ENCODE data around the gene PREPL. TPM values are rescaled to one million over a fixed set of nuclear protein-coding genes. Genes with fewer than 3 reads are reported as not detected.

Gene PREPL
- total and polyA plus RNA-seq, 9 of the 15 experiments (the other 6 are each of a cell fraction or from before 2014, with no cell fraction given), result 11.6 to 58.9 (median 27.2) TPM

DNA sequence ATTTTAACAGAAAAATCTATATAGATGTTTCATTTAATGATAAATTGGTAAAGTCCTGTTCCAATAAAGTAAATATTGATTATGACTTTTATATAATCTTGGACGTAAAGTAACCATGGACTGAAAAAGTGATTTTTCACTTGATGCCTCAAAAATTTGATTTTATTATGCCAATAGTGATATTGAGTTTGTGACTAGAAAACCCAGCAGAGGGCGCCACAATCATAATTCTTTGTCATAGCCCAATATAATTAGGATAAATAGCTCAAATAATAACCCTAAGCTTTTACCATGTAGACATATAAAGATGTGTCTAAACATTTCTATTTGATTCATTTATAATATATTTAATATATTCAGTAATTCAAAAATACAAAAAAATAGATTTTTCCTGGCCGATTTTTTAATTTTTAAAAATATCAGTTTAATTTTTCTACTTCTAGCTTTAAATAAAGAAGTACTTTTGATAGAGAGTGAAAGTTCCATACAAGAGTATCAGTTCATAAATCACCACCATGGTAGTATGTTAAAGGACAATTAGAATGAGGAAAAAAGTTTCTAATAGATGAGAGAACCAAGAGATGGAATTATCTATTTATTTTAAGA lies 31.1 kb upstream of the PREPL start:
- no peak overlapping the region for H3K4me3 ChIP-seq
- no peaks in the 10 kb centered on the region for H3K79me2 ChIP-seq (ENCODE audit: control insufficient read depth, insufficient read depth, low read length)
- H3K4me1 ChIP-seq (replicated peaks in 1 of 2; ENCODE audit: control insufficient read depth in 2 of 2, insufficient read depth in 2 of 2, low read length in 2 of 2), result no peaks in the 10 kb centered on the region; a peak in 1 of 5 replicates
- intact Hi-C loops (cut with micrococcal nuclease) (loop anchor here (1.0 to 5.0 kb wide), 4 partner anchors 86 to 564 kb away; no protein-coding TSS in a partner anchor), in situ Hi-C loops (cut with MboI) (no loop called here)
- H3K4me2 ChIP-seq (ENCODE audit: insufficient read depth, low read length), result no peak overlapping the region
- POLR2A ChIA-PET, result interaction anchor here (1.0 to 1.5 kb wide), 2 partner anchors 12 to 31 kb away, joined by 4 read pairs; partner anchors contain the start of genes CAMKMT and PREPL
- H4K20me1 ChIP-seq (replicated peaks; ENCODE audit: control insufficient read depth, insufficient read depth, low read length), result no peaks in the 10 kb centered on the region
- H3K9me1 ChIP-seq (ENCODE audit: control insufficient read depth, insufficient read depth, low read length), result no peaks in the 10 kb centered on the region
- H3K27me3 ChIP-seq (ENCODE audit: control insufficient read depth in 2 of 2, insufficient read depth in 2 of 2, low read length in 2 of 2), result no peaks in the 10 kb centered on the region
- no TSS peak for BruUV-seq (replicated peaks)
- H3K9me3 ChIP-seq (replicated peaks; ENCODE audit: control insufficient read depth, insufficient read depth, low read depth, low read length), result no peaks in the 10 kb centered on the region
- no peak overlapping the region for H3K9ac ChIP-seq (ENCODE audit: insufficient read depth in 1 of 2, low read depth in 2 of 2, low read length in 2 of 2)
- CTCF ChIA-PET (ENCODE audit: low intra/inter-chr PET ratio), result interaction anchor here (0.7 to 2.6 kb wide), 2 partner anchors 87 to 563 kb away, joined by 3 to 18 read pairs; no protein-coding TSS in a partner anchor
- no peak overlapping the region for H2AFZ ChIP-seq (ENCODE audit: low read depth, low read length)
- whole genome bisulfite sequencing (ENCODE audit: insufficient coverage, low coverage, missing lambda C conversion rate), result 22% methylated on average over 3 of the region's 3 CpGs
- FAIRE-seq (no peak), DNase-seq (ENCODE audit: extremely low read depth in 1 of 4, low spot score in 3 of 4) (peak in 3 of 4 experiments; percentile 8 to 57 (median 13)), ATAC-seq (no peak)
- no peaks in the 10 kb centered on the region for H3K36me3 ChIP-seq (ENCODE audit: control insufficient read depth, insufficient read depth, low read length)
- no peak overlapping the region for H3K27ac ChIP-seq (ENCODE audit: extremely low read depth, low read depth, low read length)
- TF ChIP-seq RAD21 (CRISPR knock-in tag; conservative IDR thresholded peaks at IDR 0.05 in 1 of 2, IDR thresholded peaks at IDR 0.05 in 1 of 2), result peak; percentile 34 to 52
- no peak for TF ChIP-seq ARHGAP35 (IDR thresholded peaks at IDR 0.05; ENCODE audit: partially characterized antibody)
- no peak for TF ChIP-seq KLF13 (tag; IDR thresholded peaks at IDR 0.05; ENCODE audit: borderline replicate concordance, low read depth)
- no peak for TF ChIP-seq RNF2 (IDR thresholded peaks at IDR 0.05)
- TF ChIP-seq CTBP1 (IDR thresholded peaks at IDR 0.05; ENCODE audit: borderline replicate concordance), result no peak
- TF ChIP-seq HNRNPH1 (optimal IDR thresholded peaks at IDR 0.05; ENCODE audit: low read depth, low read length), result no peak
- TF ChIP-seq, protein P1, sequence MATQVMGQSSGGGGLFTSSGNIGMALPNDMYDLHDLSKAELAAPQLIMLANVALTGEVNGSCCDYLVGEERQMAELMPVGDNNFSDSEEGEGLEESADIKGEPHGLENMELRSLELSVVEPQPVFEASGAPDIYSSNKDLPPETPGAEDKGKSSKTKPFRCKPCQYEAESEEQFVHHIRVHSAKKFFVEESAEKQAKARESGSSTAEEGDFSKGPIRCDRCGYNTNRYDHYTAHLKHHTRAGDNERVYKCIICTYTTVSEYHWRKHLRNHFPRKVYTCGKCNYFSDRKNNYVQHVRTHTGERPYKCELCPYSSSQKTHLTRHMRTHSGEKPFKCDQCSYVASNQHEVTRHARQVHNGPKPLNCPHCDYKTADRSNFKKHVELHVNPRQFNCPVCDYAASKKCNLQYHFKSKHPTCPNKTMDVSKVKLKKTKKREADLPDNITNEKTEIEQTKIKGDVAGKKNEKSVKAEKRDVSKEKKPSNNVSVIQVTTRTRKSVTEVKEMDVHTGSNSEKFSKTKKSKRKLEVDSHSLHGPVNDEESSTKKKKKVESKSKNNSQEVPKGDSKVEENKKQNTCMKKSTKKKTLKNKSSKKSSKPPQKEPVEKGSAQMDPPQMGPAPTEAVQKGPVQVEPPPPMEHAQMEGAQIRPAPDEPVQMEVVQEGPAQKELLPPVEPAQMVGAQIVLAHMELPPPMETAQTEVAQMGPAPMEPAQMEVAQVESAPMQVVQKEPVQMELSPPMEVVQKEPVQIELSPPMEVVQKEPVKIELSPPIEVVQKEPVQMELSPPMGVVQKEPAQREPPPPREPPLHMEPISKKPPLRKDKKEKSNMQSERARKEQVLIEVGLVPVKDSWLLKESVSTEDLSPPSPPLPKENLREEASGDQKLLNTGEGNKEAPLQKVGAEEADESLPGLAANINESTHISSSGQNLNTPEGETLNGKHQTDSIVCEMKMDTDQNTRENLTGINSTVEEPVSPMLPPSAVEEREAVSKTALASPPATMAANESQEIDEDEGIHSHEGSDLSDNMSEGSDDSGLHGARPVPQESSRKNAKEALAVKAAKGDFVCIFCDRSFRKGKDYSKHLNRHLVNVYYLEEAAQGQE (IDR thresholded peaks at IDR 0.05; ENCODE audit: borderline replicate concordance), result peak; percentile 13; the same call in 1 of the 2 replicates
- TF ChIP-seq, protein P1 (CRISPR knock-in tag; IDR thresholded peaks at IDR 0.05; ENCODE audit: low read depth), result no peak
- TF ChIP-seq SMC3 (conservative IDR thresholded peaks at IDR 0.05; ENCODE audit: insufficient read depth, low read depth, low read length), result peak; percentile 23; the same call in 1 of the 2 replicates
- no peak for TF ChIP-seq ATF2 (CRISPR knock-in tag; IDR thresholded peaks at IDR 0.05)
- TF ChIP-seq POLR2G (IDR thresholded peaks at IDR 0.05; ENCODE audit: low read depth, low read length), result no peak

All from K562 (cell line).